HG03558 (cell line): Measurements from ENCODE around the gene PECR.
A peak's percentile ranks its signal among the peaks of the same experiment; 100 is the strongest.
"Not testable (repeated sequence)": the region's sequence is repeated elsewhere in the genome, so short reads cannot be mapped to it uniquely, and the experiment has no call there.

ENCODE experiments used
- ATAC-seq: cut with Tn5 transposase; IDR thresholded peaks from one replicate; pipeline ENCODE4 v1.9.1; 2021; ENCODE audit warnings: moderate number of reproducible peaks; ENCODE audit not compliant: unreplicated experiment; ENCODE audit errors: extremely low read depth

Gene PECR

GRCh38 chr2:216034065-216034464, 47.5 kb downstream of the PECR start:
- ATAC-seq: no peak

GRCh38 chr2:216033403-216033802, 48.2 kb downstream of the PECR start:
- peak; percentile 25 for ATAC-seq

GRCh38 chr2:216031960-216032689, 49.5 kb downstream of the PECR start:
- ATAC-seq: peak; percentile 84

- ATAC-seq: no peak
Observed at GRCh38 chr2:216030216-216030615, 51.4 kb downstream of the PECR start.

GRCh38 chr2:216029416-216030129, 52.0 kb downstream of the PECR start:
- no peak for ATAC-seq

GRCh38 chr2:216024779-216025336, 56.8 kb downstream of the PECR start:
- no peak for ATAC-seq

- ATAC-seq: peak; percentile 71
Observed at GRCh38 chr2:216023055-216023648, 58.5 kb downstream of the PECR start.

- no peak for ATAC-seq
Observed at GRCh38 chr2:216021768-216022565, 59.6 kb downstream of the PECR start.

- no peak for ATAC-seq
Observed at GRCh38 chr2:216018709-216019108, 62.9 kb downstream of the PECR start.

GRCh38 chr2:216017365-216017764, 64.2 kb downstream of the PECR start:
- no peak for ATAC-seq

GRCh38 chr2:216016581-216016980, 65.0 kb downstream of the PECR start:
- no peak for ATAC-seq

- ATAC-seq: peak; percentile 85
Observed at GRCh38 chr2:216015722-216016464, 65.7 kb downstream of the PECR start.

- no peak for ATAC-seq
Observed at GRCh38 chr2:216014986-216015385, 66.6 kb downstream of the PECR start.

- ATAC-seq: no peak
Observed at GRCh38 chr2:216014006-216014405, 67.6 kb downstream of the PECR start.

GRCh38 chr2:216013080-216013909, 68.3 kb downstream of the PECR start, which contains the start of gene MREG:
Gene MREG (minus strand): TSS chr2:216013551. CDS start chr2:216013327, 224 bp downstream.
- peak; percentile 25 for ATAC-seq

GRCh38 chr2:216012830-216013079, 68.9 kb downstream of the PECR start:
- ATAC-seq: no peak

- no peak for ATAC-seq
Observed at GRCh38 chr2:216012133-216012829, 69.3 kb downstream of the PECR start.

- not testable (repeated sequence) for ATAC-seq
Observed at GRCh38 chr2:216009215-216009614, 72.4 kb downstream of the PECR start.
